Stomach (tissue), 4 donors: ENCODE results near the gene SVBP.

Source experiments
- CTCF ChIP-seq, 7 experiments: fragments of 450-650 bp in 4 of 7; fragments of 200-600 bp in 3 of 7; sonication (generic) in 3 of 7; IDR thresholded peaks; one replicate each; pipeline ENCODE4 v1.5.1; 2016 to 2019; ENCODE audit warnings: antibody characterized with exemption in 7 of 7, control low read depth in 2 of 7, mild to moderate bottlenecking in 1 of 7
- POLR2A ChIP-seq, 4 donors: fragments of 450-650 bp; IDR thresholded peaks; one replicate each; pipeline ENCODE4 v1.6.1; 2016; ENCODE audit warnings: antibody characterized with exemption in 4 of 4, control low read depth in 2 of 4, mild to moderate bottlenecking in 1 of 4, moderate library complexity in 1 of 4
- POLR2AphosphoS5 ChIP-seq, 3 donors: sonication (generic); formaldehyde crosslinking; IDR thresholded peaks; one replicate each; pipeline ENCODE4 v1.6.1; 2016; ENCODE audit warnings: antibody characterized with exemption in 3 of 3

GRCh38 chr1:42831273-42831672 lies 14.1 kb upstream of the SVBP start:
- TF ChIP-seq CTCF (IDR thresholded peaks at IDR 0.05) (no peak), POLR2AphosphoS5 (IDR thresholded peaks at IDR 0.05) (no peak), POLR2A (IDR thresholded peaks at IDR 0.05) (no peak)
